Middle frontal gyrus (tissue), 1 donor: ENCODE results near the gene SBK2.

Source experiments
- DNase-seq: peaks from one replicate; pipeline ENCODE4 v3.0.0-alpha.2; 2015; ENCODE audit warnings: low spot score; ENCODE audit errors: extremely low spot score

The SBK2 gene

DNA sequence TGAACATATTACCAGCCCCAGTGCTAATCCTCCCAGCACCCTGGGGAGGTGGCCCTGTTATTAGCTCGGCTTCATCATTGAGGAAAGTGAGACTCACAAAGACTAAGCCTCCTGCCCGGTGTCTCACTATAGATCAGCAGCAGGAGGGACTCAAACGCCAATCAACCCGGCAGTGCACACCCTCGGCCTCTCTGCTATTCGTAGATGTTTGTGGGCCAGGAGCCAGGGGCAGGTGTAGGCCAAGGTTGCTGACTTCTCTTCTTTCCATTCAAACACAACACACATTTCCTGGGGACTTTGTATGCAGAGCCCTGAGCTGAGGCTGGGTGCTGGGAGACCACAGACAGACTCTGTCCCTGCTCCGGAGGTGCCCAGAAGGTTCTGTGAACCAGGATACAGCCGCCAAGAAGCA, 17.8 kb upstream of the SBK2 start:
- DNase-seq = no peak

DNA sequence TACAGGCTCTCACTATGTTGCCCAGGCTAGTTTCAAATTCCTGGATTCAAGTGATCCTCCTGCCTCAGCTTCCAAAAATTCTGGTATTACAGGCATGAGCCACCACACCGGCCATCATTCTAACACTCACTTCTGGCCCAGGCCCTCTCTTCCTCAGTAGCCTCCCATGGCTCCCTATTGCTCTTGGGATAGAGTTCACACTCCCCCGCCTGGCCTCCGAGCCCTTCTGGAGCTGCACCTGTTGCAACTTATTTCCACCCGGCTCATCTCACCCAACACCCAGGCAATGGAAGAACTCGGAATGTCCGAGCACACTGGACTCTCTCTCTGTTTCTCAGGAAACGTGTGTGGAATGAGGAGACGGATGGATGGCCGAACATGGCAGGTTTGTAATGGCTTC, 17.4 kb upstream of the SBK2 start:
- no peak for DNase-seq

GRCh38 chr19:55553217-55554182, 16.6 kb upstream of the SBK2 start:
- no peak for DNase-seq

GRCh38 chr19:55552620-55553019, 15.7 kb upstream of the SBK2 start:
- no peak for DNase-seq

- DNase-seq = no peak
Observed at GRCh38 chr19:55552206-55552605, 15.3 kb upstream of the SBK2 start.

GRCh38 chr19:55550321-55550650, 13.4 kb upstream of the SBK2 start:
- DNase-seq = no peak

- no peak for DNase-seq
Observed at GRCh38 chr19:55549500-55550320, 12.8 kb upstream of the SBK2 start.

- DNase-seq = no peak
Observed at GRCh38 chr19:55546822-55547614, 10.1 kb upstream of the SBK2 start.

- DNase-seq = no peak
Observed at GRCh38 chr19:55546011-55546410, 9.1 kb upstream of the SBK2 start.

DNA sequence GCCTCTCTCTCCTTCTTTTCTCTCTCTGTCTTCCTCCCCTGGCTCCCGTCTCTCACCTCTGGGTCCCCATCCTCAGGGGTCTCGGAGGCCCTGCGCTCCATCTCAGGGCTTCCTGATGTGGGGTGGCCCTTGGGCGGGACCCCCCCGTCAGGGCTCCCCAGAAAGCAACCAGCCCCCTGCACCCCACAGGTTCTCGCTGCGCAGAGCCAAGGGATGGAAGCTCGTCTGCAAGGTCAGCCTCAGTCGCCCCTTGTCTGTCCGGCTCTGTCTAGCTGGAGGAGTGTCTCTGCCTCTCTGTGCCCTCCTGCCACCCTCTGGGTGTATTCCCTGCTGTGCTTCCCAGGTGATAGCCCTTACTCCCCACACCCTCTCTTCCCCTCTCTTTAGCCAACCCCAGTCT, 8.5 kb upstream of the SBK2 start, which contains the start of gene SBK3:
Gene SBK3 (minus strand): TSS at position 101 of the 400 bp plus-strand sequence. CDS start 0 bp downstream, at position 101.
- DNase-seq = no peak

DNA sequence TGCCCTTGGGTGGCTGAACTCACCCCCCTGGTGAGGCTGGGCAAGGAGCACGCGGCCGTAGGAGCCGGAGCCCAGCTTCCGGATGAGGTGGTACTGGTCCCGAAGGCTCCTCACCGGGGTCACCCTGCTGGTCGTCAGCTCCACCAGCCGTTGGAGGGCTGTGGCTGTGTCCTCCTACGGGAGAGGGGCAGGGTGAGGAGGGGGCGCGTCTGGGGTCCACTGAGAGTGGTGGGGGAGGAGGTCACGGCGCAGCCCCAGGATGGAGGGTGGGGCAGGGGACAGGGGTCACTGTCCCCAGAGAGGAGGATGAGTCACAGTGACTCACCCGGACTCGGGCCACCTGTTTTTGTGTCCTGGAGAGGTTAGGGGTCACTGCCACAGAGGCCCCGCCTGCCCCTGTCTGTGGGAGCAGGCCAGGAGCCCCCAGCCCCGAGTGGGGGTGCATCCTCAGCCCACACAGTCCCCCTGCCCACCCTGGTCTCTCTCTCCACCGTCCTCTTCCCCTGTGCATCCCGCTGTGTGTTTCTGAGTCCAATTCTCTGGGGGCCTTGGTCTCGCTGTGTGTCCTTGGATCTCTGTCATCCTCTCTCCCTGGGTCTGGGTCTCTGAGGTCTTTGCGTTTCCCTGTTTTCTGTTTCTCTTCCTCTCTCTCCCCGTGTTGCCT, 8.0 kb upstream of the SBK2 start:
- no peak for DNase-seq

GRCh38 chr19:55544014-55544413, 7.1 kb upstream of the SBK2 start:
- DNase-seq = no peak

DNA sequence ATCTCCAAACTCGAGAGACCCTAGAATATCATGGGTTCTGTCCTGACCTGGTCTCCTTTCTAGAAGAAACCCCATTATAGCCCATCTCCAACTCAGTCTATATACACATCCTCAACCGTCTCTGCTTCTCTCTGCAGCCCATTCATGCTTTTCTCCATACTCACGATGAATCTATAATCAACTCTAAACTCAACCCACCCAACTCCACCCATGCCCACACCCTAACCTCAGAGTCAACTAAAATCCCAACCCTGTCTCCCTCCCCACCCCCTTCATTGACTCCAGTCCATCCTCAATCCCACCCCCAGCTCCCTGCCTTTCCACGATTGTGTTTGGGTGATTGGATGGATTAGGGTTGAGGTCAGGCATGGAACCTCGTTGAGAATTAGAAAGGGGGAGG, 6.6 kb upstream of the SBK2 start:
- DNase-seq = no peak

DNA sequence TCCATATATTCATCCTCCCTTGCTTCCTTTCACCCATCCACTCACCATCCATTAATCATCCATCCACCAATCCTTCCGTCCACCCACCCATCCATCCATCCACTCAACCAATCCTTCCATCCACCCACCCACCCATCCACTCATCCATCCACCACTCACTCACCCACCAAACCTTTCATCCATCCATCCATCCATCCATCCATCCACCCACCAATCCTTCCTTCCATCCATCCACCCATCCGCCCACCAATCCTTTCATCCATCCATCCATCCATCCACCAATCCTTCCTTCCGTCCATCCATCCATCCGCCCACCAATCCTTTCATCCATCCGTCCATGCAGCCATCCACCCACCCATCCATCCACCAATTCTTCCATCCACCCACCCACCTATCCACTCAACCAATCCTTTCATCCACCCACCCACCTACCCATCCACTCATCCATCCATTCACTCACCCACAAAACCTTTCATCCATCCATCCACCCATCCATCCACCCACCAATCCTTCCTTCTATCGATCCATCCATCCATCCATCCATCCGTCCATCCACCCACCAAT, 5.4 kb upstream of the SBK2 start:
- DNase-seq = no peak

GRCh38 chr19:55541091-55541490, 4.2 kb upstream of the SBK2 start:
- no peak for DNase-seq

GRCh38 chr19:55540619-55541018, 3.7 kb upstream of the SBK2 start:
- no peak for DNase-seq

DNA sequence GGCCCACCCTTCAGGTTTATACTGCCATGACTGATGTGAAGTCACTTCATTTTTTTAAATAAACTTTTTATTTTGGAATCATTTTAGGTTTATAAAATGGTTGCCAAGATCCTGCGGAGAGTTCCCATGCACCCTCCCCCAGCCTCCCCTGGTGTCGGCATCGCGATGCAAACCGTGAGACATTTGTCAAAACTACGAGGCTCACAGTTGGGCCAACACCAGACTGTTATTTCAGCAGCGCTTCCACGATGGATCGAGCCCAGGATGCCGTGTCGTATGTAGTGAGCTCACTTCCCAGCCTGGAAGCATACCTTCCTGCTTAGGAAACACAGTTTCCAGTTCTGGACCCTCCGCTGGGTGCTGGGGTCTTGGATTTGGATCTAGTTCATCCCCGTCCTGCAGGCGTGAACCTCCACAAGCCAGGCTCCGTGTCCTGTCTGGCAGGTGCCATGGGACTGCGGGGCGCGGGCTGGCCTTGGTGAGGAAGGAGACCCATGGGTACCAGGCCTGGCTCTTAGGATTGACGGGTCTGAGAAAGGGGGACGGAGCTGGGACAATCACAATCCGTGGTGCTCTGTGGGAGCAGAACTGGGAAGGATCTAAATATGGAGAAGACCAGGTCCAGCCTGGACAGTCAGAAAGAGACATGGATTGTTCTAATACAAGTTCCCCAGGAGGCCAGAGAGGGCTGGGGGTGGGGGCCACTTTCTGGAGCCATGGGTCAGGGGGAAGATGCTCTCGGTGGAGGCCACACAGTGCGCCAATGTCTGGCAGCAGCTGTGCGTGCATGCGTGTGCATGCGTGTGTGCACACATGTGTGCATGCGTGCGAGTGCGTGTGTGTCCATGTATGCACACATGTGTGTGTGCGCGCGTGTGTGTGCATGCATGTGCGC, 2.4 kb upstream of the SBK2 start:
- no peak for DNase-seq

DNA sequence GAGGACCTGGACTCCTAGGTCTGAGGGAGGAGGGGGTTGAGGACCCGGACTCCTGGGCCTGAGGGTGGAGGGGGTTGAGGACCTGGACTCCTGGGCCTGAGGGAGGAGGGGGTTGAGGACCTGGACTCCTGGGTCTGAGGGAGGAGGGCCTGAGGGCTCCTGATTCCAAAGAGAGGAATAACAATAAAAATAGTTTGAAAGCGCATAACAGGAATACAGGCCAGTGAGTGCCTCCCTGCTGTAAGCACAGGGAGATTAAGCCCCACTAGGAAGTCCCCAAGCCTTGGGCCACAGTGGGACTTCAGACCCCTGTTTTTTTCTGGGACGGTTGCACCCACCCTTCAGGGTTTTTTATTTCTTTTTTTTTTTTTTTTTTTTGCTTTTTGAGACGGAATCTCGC, 1.2 kb upstream of the SBK2 start:
- DNase-seq = no peak

- DNase-seq = no peak
Observed at GRCh38 chr19:55537741-55538111, 793 bp upstream of the SBK2 start.

GRCh38 chr19:55536366-55536765, 567 bp downstream of the SBK2 start:
- no peak for DNase-seq
